K562 (cell line): ENCODE results near the gene CHRNE. TPM values are rescaled to one million over a fixed set of nuclear protein-coding genes. Genes with fewer than 3 reads are reported as not detected.

Experiments
- BRCA1 ChIP-seq, 2 experiments: fragments of 450-650 bp in 1 of 2; sonication (generic) in 1 of 2; formaldehyde crosslinking in 1 of 2; IDR thresholded peaks; 2 replicates each; pipeline versions ENCODE4 v1.5.0 to v1.6.1; 2017 to 2020; ENCODE audit warnings: mild to moderate bottlenecking in 1 of 2, missing genetic modification reagents in 1 of 2
- ETV1 ChIP-seq: fragments of 450-650 bp; conservative IDR thresholded peaks from 2 replicates; pipeline ENCODE4 v1.6.1; 2016; ENCODE audit warnings: missing genetic modification characterization, control low read depth, low read depth, missing compliant biosample characterization
- JUN ChIP-seq, 2 experiments: sonication (generic) in 1 of 2; formaldehyde crosslinking in 1 of 2; IDR thresholded peaks; 2 replicates each; pipeline versions ENCODE4 v1.6.1 to v1.8.0; 2012 to 2022; ENCODE audit warnings: borderline replicate concordance in 2 of 2, mild to moderate bottlenecking in 2 of 2, improper control_type of control experiment in 1 of 2, low read depth in 1 of 2, low read length in 1 of 2, missing genetic modification reagents in 1 of 2
- KDM2B ChIP-seq: fragments of 250-450 bp; sonication (Bioruptor Pico); IDR thresholded peaks from 2 replicates; pipeline ENCODE4 v1.8.0; 2021; ENCODE audit warnings: mild to moderate bottlenecking, moderate library complexity
- KHSRP ChIP-seq: fragments of 450-650 bp; IDR thresholded peaks from 2 replicates; pipeline ENCODE4 v1.6.1; 2017
- KLF6 ChIP-seq: fragments of 250-450 bp; sonication (Bioruptor Pico); IDR thresholded peaks from 2 replicates; pipeline ENCODE4 v1.4.0; 2020; ENCODE audit warnings: mild to moderate bottlenecking, moderate library complexity, borderline replicate concordance
- MAZ ChIP-seq, 2 experiments: fragments of 450-650 bp in 1 of 2; sonication (generic) in 1 of 2; formaldehyde crosslinking; IDR thresholded peaks in 1 of 2; conservative IDR thresholded peaks in 1 of 2; 2 replicates each; pipeline versions ENCODE4 v1.4.0 to v1.5.0; 2020; ENCODE audit warnings: mild to moderate bottlenecking in 1 of 2, missing genetic modification reagents in 1 of 2
- MCM2 ChIP-seq: fragments of 450-650 bp; IDR thresholded peaks from 2 replicates; pipeline ENCODE4 v1.6.1; 2017; ENCODE audit warnings: low read depth, mild to moderate bottlenecking
- NR2C1 ChIP-seq, 2 experiments: fragments of 450-650 bp; IDR thresholded peaks; 2 replicates each; pipeline ENCODE4 v1.6.1; 2017; ENCODE audit warnings: mild to moderate bottlenecking in 2 of 2, antibody characterized with exemption in 1 of 2, inconsistent platforms in 1 of 2, missing compliant biosample characterization in 1 of 2, missing genetic modification characterization in 1 of 2
- NUFIP1 ChIP-seq: fragments of 450-650 bp; IDR thresholded peaks from 2 replicates; pipeline ENCODE4 v1.6.1; 2018; ENCODE audit not compliant: partially characterized antibody
- POLR2H ChIP-seq: IDR thresholded peaks from 2 replicates; pipeline ENCODE4 v1.6.1; 2016; ENCODE audit warnings: missing genetic modification characterization, low read depth, mild to moderate bottlenecking, control low read depth, missing compliant biosample characterization, moderate library complexity
- PRDM10 ChIP-seq: fragments of 450-650 bp; IDR thresholded peaks from 2 replicates; pipeline ENCODE4 v1.6.1; 2018; ENCODE audit not compliant: partially characterized antibody
- PTBP1 ChIP-seq: fragments of 200-400 bp; formaldehyde crosslinking; IDR thresholded peaks from 2 replicates; pipeline ENCODE4 v1.6.1; 2017; ENCODE audit warnings: low read depth, low read length
- SP1 ChIP-seq: sonication (generic); formaldehyde crosslinking; IDR thresholded peaks from 2 replicates; pipeline ENCODE4 v1.8.1; 2022; ENCODE audit warnings: mild to moderate bottlenecking, missing genetic modification reagents
- VEZF1 ChIP-seq: fragments of 200-800 bp; sonication (Bioruptor generic); IDR thresholded peaks from 2 replicates; pipeline ENCODE4 v1.6.1; 2017; ENCODE audit warnings: missing genetic modification characterization, missing compliant biosample characterization
- polyA plus RNA-seq, 8 experiments: library from polyadenylated mRNA; depleted of rRNA in 4 of 8; stranded (reverse) in 5 of 8; unstranded in 3 of 8; fragments of >200 nt; fragmentation: Nextera tagmentation in 2 of 8; fragmentation: Illumina TruSeq in 1 of 8; extraction: Ambion mirVana in 2 of 8; extraction: Trizol in 1 of 8; gene quantifications; 2 replicates each; pipeline versions ENCODE4 v1.2.1 to v1.2.3, GENCODE V29; 2011 to 2014; ENCODE audit warnings: inconsistent platforms in 1 of 8, missing spikeins in 1 of 8
- total RNA-seq, 7 experiments: library from RNA; depleted of rRNA in 6 of 7; stranded (reverse); fragments of >200 nt in 6 of 7; fragmentation: Illumina TruSeq in 2 of 7; extraction: Trizol in 2 of 7; gene quantifications; 2 replicates each; pipeline versions ENCODE4 v1.2.1 to v1.2.3, GENCODE V29; 2011 to 2021; ENCODE audit warnings: low replicate concordance in 1 of 7

The CHRNE gene
- total and polyA plus RNA-seq, 9 of the 15 experiments (the other 6 are each of a cell fraction or from before 2014, with no cell fraction given), result not detected

- TF ChIP-seq VEZF1 (peak; percentile 93), POLR2H (tag) (no peak), MAZ (CRISPR knock-in tag; conservative IDR thresholded peaks at IDR 0.05 in 1 of 2, IDR thresholded peaks at IDR 0.05 in 1 of 2) (peak; percentile 49 to 64; a peak in 1 of 4 replicates), NUFIP1 (no peak), JUN (IDR thresholded peaks at IDR 0.05; ENCODE audit: borderline replicate concordance, low read depth, low read length) (peak; percentile 22; the same call in 1 of the 2 replicates), JUN (CRISPR knock-in tag; IDR thresholded peaks at IDR 0.05; ENCODE audit: borderline replicate concordance) (no peak), ETV1 (tag) (0 out of 2 replicates have a peak, but pooled peaks have one; percentile 15), PRDM10 (peak; percentile 95), BRCA1 (IDR thresholded peaks at IDR 0.05) (no peak), BRCA1 (CRISPR knock-in tag; IDR thresholded peaks at IDR 0.05) (no peak), PTBP1 (no peak), KLF6 (CRISPR knock-in tag) (no peak), KDM2B (CRISPR knock-in tag) (no peak), MCM2 (no peak), NR2C1 (IDR thresholded peaks at IDR 0.05) (no peak; the same call in none of the 2 replicates), NR2C1 (tag; IDR thresholded peaks at IDR 0.05) (no peak; the same call in 1 of the 2 replicates), SP1 (0 out of 2 replicates have a peak, but pooled peaks have one; percentile 29), KHSRP (no peak)
These were observed 46.6 kb upstream of the CHRNE start (continued) for GRCh38 chr17:4949321-4950074.
